Forelimb muscle (tissue), 1 donor: ENCODE measurements around the gene UQCRQ. TPM values are rescaled to one million over a fixed set of nuclear protein-coding genes. Genes with fewer than 3 reads are reported as not detected.

ENCODE experiments used
- DNase-seq: peaks from one replicate; pipeline ENCODE4 v3.0.0-alpha.2; 2013; ENCODE audit warnings: low read depth
- polyA plus RNA-seq: library from polyadenylated mRNA; unstranded; fragments of 120-200 nt; gene quantifications from one replicate; pipeline ENCODE4 v1.2.1, GENCODE V29; 2013; ENCODE audit not compliant: insufficient read length

UQCRQ gene
- polyA plus RNA-seq, 1 donor, result 185 TPM

DNA sequence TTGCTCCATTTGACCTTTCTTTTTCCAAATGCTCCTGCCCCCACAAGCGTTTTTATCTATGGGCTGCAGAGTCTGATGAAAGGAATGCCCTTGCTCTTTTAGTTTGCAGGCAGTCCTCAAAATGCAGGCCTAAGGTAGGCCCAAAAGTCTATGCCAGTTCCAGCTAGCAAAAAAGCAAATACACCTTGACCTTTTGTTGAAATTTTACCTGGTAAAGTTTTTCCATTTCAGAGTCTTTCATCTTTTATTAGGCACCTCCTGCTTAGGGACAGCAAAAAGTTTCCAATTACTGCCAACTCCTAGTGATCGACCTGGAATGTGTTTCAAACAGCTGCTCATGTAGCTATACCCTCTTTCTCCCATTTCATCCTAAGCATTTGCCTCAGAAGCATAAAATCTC, 4.4 kb downstream of the UQCRQ start:
- DNase-seq, result no peak

GRCh38 chr5:132871459-132872284, 5.2 kb downstream of the UQCRQ start:
- no peak for DNase-seq

GRCh38 chr5:132872788-132873118, 6.3 kb downstream of the UQCRQ start:
- no peak for DNase-seq

DNA sequence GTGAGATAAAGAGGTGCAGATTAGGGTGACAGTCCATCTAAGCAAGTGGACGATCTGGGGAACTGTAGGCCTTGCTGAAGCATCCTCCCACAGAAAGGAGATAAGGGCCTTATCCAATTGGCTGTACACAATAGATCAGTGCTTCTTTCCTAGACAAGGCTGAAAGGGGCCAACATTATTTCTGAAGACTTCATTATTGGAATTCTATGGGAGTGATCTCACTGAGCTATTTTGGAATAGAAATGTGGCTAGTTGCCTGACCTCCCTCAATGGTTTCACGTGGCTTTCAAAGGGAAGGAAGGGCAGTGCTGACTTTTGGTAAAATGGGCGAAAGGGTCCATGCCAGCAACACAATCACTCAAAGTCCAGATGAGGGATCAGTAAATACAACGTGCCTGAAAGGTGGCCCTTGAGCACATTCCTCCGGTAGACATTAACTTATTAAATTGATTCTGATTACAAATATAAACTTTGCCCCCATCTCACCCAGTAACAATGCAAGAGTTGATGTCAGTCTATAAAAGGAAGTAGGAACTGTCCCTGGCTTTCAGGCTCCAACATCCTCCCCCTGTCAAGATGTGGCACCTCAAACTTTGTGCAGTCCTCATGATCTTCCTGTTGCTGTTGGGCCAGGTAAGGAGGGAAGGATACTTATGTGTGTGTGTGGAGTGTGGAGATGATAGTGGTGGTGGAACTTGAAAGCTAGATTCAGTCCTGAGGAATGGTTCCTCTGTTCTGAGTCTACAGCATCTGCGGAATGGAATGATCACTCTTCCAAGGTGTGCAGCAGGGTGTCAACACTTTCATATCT, 6.9 kb downstream of the UQCRQ start, which contains the start of gene LEAP2:
LEAP2 (plus strand) TSS at position 550 of the 811 bp plus-strand sequence; CDS start at position 577, 27 bp downstream.
- no peak for DNase-seq

DNA sequence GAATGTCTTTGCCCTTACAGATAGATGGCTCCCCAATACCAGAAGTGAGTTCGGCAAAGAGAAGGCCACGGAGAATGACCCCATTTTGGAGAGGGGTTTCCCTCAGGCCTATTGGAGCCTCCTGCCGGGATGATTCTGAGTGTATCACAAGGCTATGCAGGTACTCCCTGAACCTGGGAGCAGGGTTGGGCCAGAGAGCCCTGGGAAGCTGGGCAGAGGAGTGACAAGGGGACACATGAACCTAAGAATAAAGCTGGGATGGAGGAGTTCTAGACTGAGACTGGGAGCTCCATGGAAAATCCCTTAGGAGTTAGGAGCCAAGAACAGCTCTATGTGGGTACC, 7.5 kb downstream of the UQCRQ start:
- DNase-seq, result no peak

DNA sequence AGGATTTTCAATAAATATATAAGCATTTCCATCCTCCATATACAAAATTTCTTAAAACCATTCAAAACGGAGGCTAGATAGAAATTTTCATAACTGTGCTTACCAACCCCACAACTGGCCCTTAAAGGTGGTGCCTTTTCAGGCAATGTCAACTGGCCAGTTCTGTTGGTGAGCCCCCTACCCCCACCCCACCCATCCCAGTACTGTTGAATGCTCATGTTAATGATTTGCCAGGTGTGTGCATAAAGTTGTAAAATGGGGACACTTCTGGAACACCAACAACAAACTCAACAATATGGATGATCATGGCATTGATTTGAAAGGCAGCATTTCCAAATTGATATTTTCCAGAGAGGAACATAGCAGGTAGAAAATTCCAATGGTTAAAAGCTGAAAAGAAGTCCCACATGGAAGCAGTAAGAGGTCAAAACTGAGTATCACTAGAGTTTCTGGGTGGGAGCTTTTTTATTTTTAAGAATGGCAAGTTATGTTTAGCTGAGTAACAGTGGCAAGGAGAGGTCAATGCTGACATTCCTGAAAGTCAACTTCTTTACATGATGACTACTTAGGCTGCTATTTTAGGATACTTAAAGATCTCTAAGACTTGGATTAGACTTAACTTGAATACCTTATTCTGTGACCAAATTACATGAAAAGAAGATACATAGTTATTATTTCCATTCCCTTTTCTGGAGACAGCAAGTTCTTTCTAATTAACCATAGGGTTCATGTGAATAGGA, 9.7 kb downstream of the UQCRQ start:
- DNase-seq, result no peak

DNA sequence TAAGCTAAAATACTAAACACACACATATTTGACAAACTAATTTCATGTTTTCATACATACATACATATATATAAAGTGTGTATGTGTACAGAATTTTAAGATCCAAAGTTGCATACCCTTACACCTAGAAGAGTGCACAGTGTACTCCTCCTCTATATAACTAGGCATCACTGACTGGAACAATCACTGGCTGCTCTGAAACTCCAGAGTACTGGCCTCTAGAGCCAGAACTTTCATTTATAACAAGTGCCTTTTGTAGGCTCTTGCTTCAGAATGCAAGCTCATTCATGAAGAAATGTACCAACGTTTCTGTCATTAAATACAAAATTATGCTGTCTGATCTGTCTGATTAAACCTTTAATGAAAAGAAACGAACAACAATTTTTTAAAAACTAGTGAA, 11.0 kb downstream of the UQCRQ start:
- DNase-seq, result no peak

- no peak for DNase-seq
Observed at GRCh38 chr5:132877938-132878337, 11.5 kb downstream of the UQCRQ start.

DNA sequence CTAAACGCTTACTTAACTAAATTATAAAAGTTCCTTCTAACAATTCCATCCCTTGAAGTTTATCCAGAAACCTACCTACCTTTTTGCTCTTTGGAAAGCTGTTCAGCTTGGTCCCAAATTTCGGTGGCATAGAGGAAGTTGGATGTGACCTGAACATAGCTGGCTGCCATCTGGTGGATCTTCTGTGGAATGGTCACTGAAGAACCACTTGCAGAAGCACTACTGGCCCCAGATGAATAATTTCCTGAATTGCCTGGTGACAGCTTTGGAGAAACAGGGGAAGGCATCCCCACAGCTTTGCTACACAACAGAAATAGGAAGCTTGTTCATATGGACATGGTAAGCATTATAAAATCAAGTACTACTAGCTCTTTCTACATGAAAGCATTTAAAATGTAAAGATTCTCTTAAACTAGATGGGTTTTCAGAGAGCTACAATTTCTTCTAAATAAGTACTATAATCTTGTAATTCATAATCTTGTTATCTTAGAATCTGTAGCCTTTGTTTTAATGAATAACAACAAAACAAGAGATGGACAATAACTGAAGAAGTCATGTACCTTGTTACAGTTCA, 16.9 kb downstream of the UQCRQ start:
- DNase-seq, result peak; percentile 17

- no peak for DNase-seq
Observed at GRCh38 chr5:132884548-132884947, 18.1 kb downstream of the UQCRQ start.

GRCh38 chr5:132886064-132886823, 19.8 kb downstream of the UQCRQ start:
- no peak for DNase-seq

- no peak for DNase-seq
Observed at GRCh38 chr5:132887283-132887682, 20.8 kb downstream of the UQCRQ start.

- DNase-seq, result no peak
Observed at GRCh38 chr5:132889501-132889900, 23.1 kb downstream of the UQCRQ start.

- DNase-seq, result no peak
Observed at GRCh38 chr5:132890817-132891216, 24.4 kb downstream of the UQCRQ start.

- no peak for DNase-seq
Observed at GRCh38 chr5:132895719-132896305, 29.4 kb downstream of the UQCRQ start.

DNA sequence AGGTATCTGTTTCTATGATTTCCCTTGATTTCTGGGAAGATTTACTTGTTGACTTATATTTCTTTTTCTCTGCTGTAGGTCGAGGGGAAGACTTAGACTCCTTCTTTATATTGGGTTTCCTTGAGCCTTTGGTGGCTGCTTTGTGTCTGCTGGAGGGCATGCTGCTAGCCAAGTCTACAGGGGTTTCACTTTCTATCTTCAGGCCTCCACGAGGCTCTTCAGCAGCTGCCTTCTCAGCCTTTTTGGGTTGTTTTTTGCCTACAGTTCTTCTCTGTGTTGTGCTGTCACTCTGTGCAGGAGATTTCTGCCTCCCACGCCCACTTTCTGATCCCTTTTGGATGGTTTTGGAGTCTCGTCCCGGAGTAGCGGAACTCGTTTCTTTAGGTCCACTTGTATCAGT, 30.2 kb downstream of the UQCRQ start:
- DNase-seq, result no peak

DNA sequence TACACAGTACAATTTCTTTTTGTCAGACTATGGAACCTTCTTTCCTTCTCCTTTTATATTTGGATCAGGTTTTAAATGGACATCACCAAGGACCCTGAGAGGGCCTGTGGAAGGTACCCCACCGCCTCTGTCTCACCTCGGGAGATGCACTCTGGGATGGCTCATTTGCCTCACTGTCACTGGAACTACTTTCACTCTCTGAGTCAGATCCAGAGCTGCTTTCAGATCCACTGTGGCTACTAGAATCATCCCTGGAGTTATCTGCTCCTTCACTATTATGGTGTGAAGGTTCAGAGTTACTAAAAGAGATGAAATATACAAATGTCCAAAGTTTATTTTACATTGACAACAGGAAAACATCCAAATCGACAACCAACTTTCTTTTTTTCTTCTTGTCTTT, 31.7 kb downstream of the UQCRQ start:
- DNase-seq, result no peak

GRCh38 chr5:132901036-132901435, 34.6 kb downstream of the UQCRQ start:
- DNase-seq, result no peak

DNA sequence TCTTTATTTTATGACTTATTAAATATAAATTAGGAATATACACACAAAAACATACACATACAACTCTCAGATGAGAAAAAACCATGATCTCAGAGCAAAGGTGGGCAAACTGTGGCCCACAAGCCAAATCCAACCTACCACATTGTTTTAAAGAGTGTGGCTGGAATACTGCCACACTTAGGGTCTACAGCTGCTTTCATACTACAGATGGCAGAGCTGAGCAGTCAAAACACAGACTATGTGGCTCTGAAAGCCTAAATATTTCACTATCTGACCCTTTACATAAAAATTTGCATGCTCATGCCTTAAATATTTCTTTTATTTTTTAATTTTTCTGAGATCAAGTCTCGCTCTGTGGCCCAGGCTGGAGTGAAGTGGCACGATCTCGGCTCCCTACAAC, 35.3 kb downstream of the UQCRQ start:
- no peak for DNase-seq

DNA sequence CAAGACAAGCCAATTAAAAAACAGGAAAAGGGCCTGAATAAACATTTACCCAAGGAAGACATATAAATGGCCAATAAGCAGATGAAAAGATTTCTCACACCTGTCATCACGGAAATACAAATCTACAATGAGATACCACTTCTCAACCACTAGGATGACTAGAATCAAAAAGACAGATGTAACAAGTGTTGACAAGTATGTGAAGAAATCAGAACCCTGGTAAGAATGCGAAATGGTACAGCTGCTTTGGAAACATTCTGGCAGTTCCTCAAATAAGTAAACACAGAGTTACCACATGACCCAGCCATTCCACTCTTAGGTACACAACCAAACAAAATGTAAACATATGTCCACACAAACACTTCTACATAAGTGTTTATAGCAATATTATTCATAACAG, 39.5 kb downstream of the UQCRQ start:
- DNase-seq, result no peak

- no peak for DNase-seq
Observed at GRCh38 chr5:132907161-132907560, 40.7 kb downstream of the UQCRQ start.
